Measurements from ENCODE around the gene GRIK4. TPM values are rescaled to one million over a fixed set of nuclear protein-coding genes. Genes with fewer than 3 reads are reported as not detected.

Gene GRIK4
- total RNA-seq, 1 experiment from 2014 or later: not detected

- Histone ChIP-seq H3K4me3 (no peak overlapping the region), H3K9me3 (ENCODE audit: insufficient read depth, low read depth) (no peaks in the 10 kb centered on the region; the same call in 1 of the 2 replicates), H3K79me2 (ENCODE audit: low read depth) (no peaks in the 10 kb centered on the region), H3K27ac (no peak overlapping the region), H3K27me3 (ENCODE audit: insufficient read depth, low read depth) (peaks cover 97% of the 10 kb centered on the region), H3K4me2 (no peak overlapping the region), H3K9me2 (ENCODE audit: insufficient read depth) (no peaks in the 10 kb centered on the region), H3K36me3 (ENCODE audit: low read depth) (no peaks in the 10 kb centered on the region), H2AFZ (no peak overlapping the region), H4K20me1 (ENCODE audit: insufficient read depth) (no peaks in the 10 kb centered on the region), H3K4me1 (replicated peaks; ENCODE audit: insufficient read depth) (no peaks in the 10 kb centered on the region), H3F3A (ENCODE audit: insufficient read depth, low read depth) (no peaks in the 10 kb centered on the region)
- ChIA-PET POLR2A (ENCODE audit: unreplicated experiment) (no interaction called here), CTCF (no interaction called here)
- TF ChIP-seq CTCF (conservative IDR thresholded peaks at IDR 0.05) (no peak), EZH2 (IDR thresholded peaks at IDR 0.05; ENCODE audit: low read depth) (no peak)
- BruUV-seq (replicated peaks): no TSS peak
- intact Hi-C loops (cut with micrococcal nuclease; ENCODE audit: unreplicated experiment): no loop called here
- no peak for DNase-seq
Measured at GRCh38 chr11:120667934-120668333, 156.4 kb downstream of the GRIK4 start.

GRCh38 chr11:120668537-120668936 lies 157.0 kb downstream of the GRIK4 start:
- intact Hi-C loops (cut with micrococcal nuclease; ENCODE audit: unreplicated experiment): no loop called here
- peaks cover 97% of the 10 kb centered on the region for H3K27me3 ChIP-seq (ENCODE audit: insufficient read depth, low read depth)

GRCh38 chr11:120674542-120674941 lies 163.0 kb downstream of the GRIK4 start:
- DNase-seq: no peak
- H3K27ac ChIP-seq: no peak overlapping the region
- intact Hi-C loops (cut with micrococcal nuclease; ENCODE audit: unreplicated experiment): no loop called here
- no peaks in the 10 kb centered on the region for H3F3A ChIP-seq (ENCODE audit: insufficient read depth, low read depth)
- no peak overlapping the region for H3K4me3 ChIP-seq
- H3K36me3 ChIP-seq (ENCODE audit: low read depth): no peaks in the 10 kb centered on the region
- H3K9me2 ChIP-seq (ENCODE audit: insufficient read depth): no peaks in the 10 kb centered on the region
- no peak overlapping the region for H2AFZ ChIP-seq
- peaks cover 94% of the 10 kb centered on the region for H3K27me3 ChIP-seq (ENCODE audit: insufficient read depth, low read depth)
- H3K4me1 ChIP-seq (replicated peaks; ENCODE audit: insufficient read depth): no peaks in the 10 kb centered on the region
- no peaks in the 10 kb centered on the region for H3K79me2 ChIP-seq (ENCODE audit: low read depth)
- no peak for TF ChIP-seq EZH2 (IDR thresholded peaks at IDR 0.05; ENCODE audit: low read depth)
- no peak for TF ChIP-seq CTCF (conservative IDR thresholded peaks at IDR 0.05)
- H4K20me1 ChIP-seq (ENCODE audit: insufficient read depth): no peaks in the 10 kb centered on the region
- no peak overlapping the region for H3K4me2 ChIP-seq
- CTCF ChIA-PET: no interaction called here
- POLR2A ChIA-PET (ENCODE audit: unreplicated experiment): no interaction called here
- BruUV-seq (replicated peaks): no TSS peak
- no peaks in the 10 kb centered on the region; the same call in 1 of the 2 replicates for H3K9me3 ChIP-seq (ENCODE audit: insufficient read depth, low read depth)

More at GRCh38 chr11:120668537-120668936, 157.0 kb downstream of the GRIK4 start:
- no peak overlapping the region for H3K27ac ChIP-seq
- no peak for TF ChIP-seq EZH2 (IDR thresholded peaks at IDR 0.05; ENCODE audit: low read depth)
- no peak for TF ChIP-seq CTCF (conservative IDR thresholded peaks at IDR 0.05)
- no peaks in the 10 kb centered on the region for H3F3A ChIP-seq (ENCODE audit: insufficient read depth, low read depth)
- no peak overlapping the region for H3K4me2 ChIP-seq
- POLR2A ChIA-PET (ENCODE audit: unreplicated experiment): no interaction called here
- DNase-seq: no peak
- H3K9me2 ChIP-seq (ENCODE audit: insufficient read depth): no peaks in the 10 kb centered on the region
- BruUV-seq (replicated peaks): no TSS peak
- H3K79me2 ChIP-seq (ENCODE audit: low read depth): no peaks in the 10 kb centered on the region
- no peaks in the 10 kb centered on the region; the same call in 1 of the 2 replicates for H3K9me3 ChIP-seq (ENCODE audit: insufficient read depth, low read depth)
- H4K20me1 ChIP-seq (ENCODE audit: insufficient read depth): no peaks in the 10 kb centered on the region
- no peak overlapping the region for H2AFZ ChIP-seq
- no peak overlapping the region for H3K4me3 ChIP-seq
- CTCF ChIA-PET: no interaction called here
- H3K4me1 ChIP-seq (replicated peaks; ENCODE audit: insufficient read depth): no peaks in the 10 kb centered on the region
- H3K36me3 ChIP-seq (ENCODE audit: low read depth): no peaks in the 10 kb centered on the region
